Neuronal stem cell (in vitro differentiated cells): ENCODE data around the gene OCA2.

Experiments
- DNase-seq: peaks from one replicate; pipeline ENCODE4 v3.0.0-alpha.2; 2013; ENCODE audit warnings: low spot score
- H2AFZ ChIP-seq: one replicate; pipeline ENCODE4 v1.6.1; 2013; ENCODE audit warnings: mild to moderate bottlenecking, low read length, inconsistent platforms
- H2AK5ac ChIP-seq: 2 replicates; pipeline ENCODE4 v1.6.1; 2013; ENCODE audit warnings: low read depth, mild to moderate bottlenecking, inconsistent platforms, low read length, moderate library complexity, mixed read lengths
- H2BK120ac ChIP-seq: 2 replicates; pipeline ENCODE4 v1.6.1; 2013; ENCODE audit warnings: low read depth, mild to moderate bottlenecking, inconsistent platforms, low read length, moderate library complexity, mixed read lengths
- H2BK12ac ChIP-seq: one replicate; pipeline ENCODE4 v1.6.1; 2013; ENCODE audit warnings: low read length, inconsistent platforms
- H2BK15ac ChIP-seq: 2 replicates; pipeline ENCODE4 v1.6.1; 2013; ENCODE audit warnings: mild to moderate bottlenecking, low read length, inconsistent platforms, mixed read lengths
- H2BK5ac ChIP-seq: one replicate; pipeline ENCODE4 v1.6.1; 2013; ENCODE audit warnings: inconsistent platforms, mild to moderate bottlenecking, low read length, moderate library complexity
- H3K14ac ChIP-seq: one replicate; pipeline ENCODE4 v1.6.1; 2013; ENCODE audit warnings: low read length, inconsistent platforms
- H3K18ac ChIP-seq: 2 replicates; pipeline ENCODE4 v1.6.1; 2013; ENCODE audit warnings: low read length, inconsistent platforms
- H3K23ac ChIP-seq: 2 replicates; pipeline ENCODE4 v1.6.1; 2013; ENCODE audit warnings: low read depth, mild to moderate bottlenecking, mixed read lengths, low read length, inconsistent platforms; ENCODE audit not compliant: poor library complexity
- H3K27ac ChIP-seq: replicated peaks from 3 replicates; pipeline ENCODE4 v1.5.1; 2013; ENCODE audit warnings: low read length, inconsistent platforms
- H3K27me3 ChIP-seq, 3 experiments: 2 replicates each; pipeline ENCODE4 v1.6.1; 2013; ENCODE audit warnings: low read length in 3 of 3, mild to moderate bottlenecking in 2 of 3, inconsistent platforms in 1 of 3, low read depth in 1 of 3, mixed read lengths in 1 of 3, moderate library complexity in 1 of 3; ENCODE audit not compliant: control insufficient read depth in 3 of 3, insufficient read depth in 3 of 3
- H3K36me3 ChIP-seq, 2 donors: replicated peaks in 1 of 2; 2 replicates each; pipeline ENCODE4 v1.6.1; 2013; ENCODE audit warnings: low read length in 2 of 2; ENCODE audit not compliant: control insufficient read depth in 2 of 2, insufficient read depth in 2 of 2
- H3K4ac ChIP-seq: 2 replicates; pipeline ENCODE4 v1.6.1; 2013; ENCODE audit warnings: inconsistent platforms, mild to moderate bottlenecking, low read length, moderate library complexity
- H3K4me1 ChIP-seq, 2 donors: 1 replicate in 1 of 2; 2 replicates in 1 of 2; pipeline ENCODE4 v1.6.1; 2013; ENCODE audit warnings: low read length in 2 of 2, low read depth in 1 of 2; ENCODE audit not compliant: control insufficient read depth in 2 of 2, insufficient read depth in 1 of 2
- H3K4me2 ChIP-seq: one replicate; pipeline ENCODE4 v1.6.1; 2013; ENCODE audit warnings: mild to moderate bottlenecking, low read length, inconsistent platforms; ENCODE audit not compliant: insufficient read depth, poor library complexity, severe bottlenecking
- H3K4me3 ChIP-seq, 2 donors: 2 replicates each; pipeline ENCODE4 v1.5.1; 2013; ENCODE audit warnings: low read length in 2 of 2, mild to moderate bottlenecking in 2 of 2, inconsistent platforms in 1 of 2, moderate library complexity in 1 of 2
- H3K79me1 ChIP-seq: one replicate; pipeline ENCODE4 v1.6.1; 2013; ENCODE audit warnings: low read depth, mild to moderate bottlenecking, inconsistent platforms, low read length, moderate library complexity
- H3K9ac ChIP-seq: one replicate; pipeline ENCODE4 v1.6.1; 2013; ENCODE audit warnings: mild to moderate bottlenecking, low read depth, low read length, inconsistent platforms; ENCODE audit not compliant: poor library complexity
- H3K9me3 ChIP-seq, 2 donors: replicated peaks in 1 of 2; 2 replicates each; pipeline versions ENCODE3 to v1.6.1; 2013; ENCODE audit warnings: low read length in 2 of 2, mild to moderate bottlenecking in 2 of 2, inconsistent platforms in 1 of 2, low read depth in 1 of 2, mixed read lengths in 1 of 2, moderate library complexity in 1 of 2; ENCODE audit not compliant: control insufficient read depth in 2 of 2, insufficient read depth in 1 of 2
- H4K8ac ChIP-seq: one replicate; pipeline ENCODE4 v1.6.1; 2013; ENCODE audit warnings: low read depth, mild to moderate bottlenecking, inconsistent platforms, low read length, moderate library complexity
- H4K91ac ChIP-seq: one replicate; pipeline ENCODE4 v1.6.1; 2013; ENCODE audit warnings: low read length, low read depth, mild to moderate bottlenecking, inconsistent platforms; ENCODE audit not compliant: poor library complexity
- WGBS, 2 donors: extraction: QIAGEN DNeasy Blood & Tissue Kit; methylation state at CpG; one replicate each; pipeline ENCODE4 v1.1.7; 2013; ENCODE audit warnings: missing lambda C conversion rate in 2 of 2, mixed read lengths in 1 of 2; ENCODE audit not compliant: insufficient read length in 2 of 2, insufficient replicate concordance in 1 of 2; ENCODE audit errors: extremely low coverage in 2 of 2; 5-methylcytosine and 5-hydroxymethylcytosine counted together

The OCA2 gene

DNA sequence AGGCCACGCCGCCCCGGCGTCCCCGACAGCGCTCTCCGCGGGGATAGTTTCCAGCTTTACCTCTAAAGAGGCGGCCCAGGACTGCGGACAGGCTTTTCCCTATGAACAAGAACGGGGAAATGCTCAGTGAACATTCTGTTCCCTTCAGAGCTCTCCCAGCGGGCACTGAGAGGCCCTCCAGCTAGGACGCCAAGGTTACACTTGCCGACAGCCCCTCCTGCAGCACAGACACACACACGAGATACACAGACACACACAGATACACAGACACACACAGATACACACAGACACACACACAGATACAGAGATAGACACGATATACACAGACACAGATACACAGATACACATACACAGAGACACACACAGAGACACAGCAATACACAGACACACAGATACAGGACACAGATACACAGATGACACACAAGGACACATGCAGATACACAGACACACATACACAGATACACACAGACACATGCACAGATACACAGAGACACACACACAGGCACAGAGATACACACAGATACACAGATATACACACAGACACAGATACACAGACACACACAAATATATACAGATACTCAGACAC is 533 bp upstream of the OCA2 start:
- no peak overlapping the region for H2BK15ac ChIP-seq
- H4K8ac ChIP-seq, result no peak overlapping the region
- H3K23ac ChIP-seq, result no peak overlapping the region
- no peak for DNase-seq
- no peak overlapping the region for H3K18ac ChIP-seq
- WGBS, 2 donors, result no CpG with 5 or more reads among the region's 16 CpGs
- H2BK5ac ChIP-seq, result no peak overlapping the region
- no peak overlapping the region for H2BK120ac ChIP-seq
- no peak overlapping the region for H2BK12ac ChIP-seq
- H3K79me1 ChIP-seq, result no peaks in the 10 kb centered on the region
- no peak overlapping the region for H3K9ac ChIP-seq
- H3K4ac ChIP-seq, result no peak overlapping the region
- H3K14ac ChIP-seq, result no peak overlapping the region
- peaks cover 18% of the 10 kb centered on the region in 2 donors for H3K4me1 ChIP-seq
- H3K36me3 ChIP-seq, result no peaks in the 10 kb centered on the region
- H3K4me3 ChIP-seq, result peak overlapping the region in 1 of 2 donors; percentile 31
- H3K9me3 ChIP-seq, result no peaks in the 10 kb centered on the region
- peaks cover 13 to 87% (median 57%) of the 10 kb centered on the region in 3 experiments for H3K27me3 ChIP-seq
- no peak overlapping the region for H4K91ac ChIP-seq
- H3K4me2 ChIP-seq, result peak overlapping the region; percentile 67
- no peak overlapping the region for H3K27ac ChIP-seq
- H2AK5ac ChIP-seq, result no peak overlapping the region
- no peak overlapping the region for H2AFZ ChIP-seq

DNA sequence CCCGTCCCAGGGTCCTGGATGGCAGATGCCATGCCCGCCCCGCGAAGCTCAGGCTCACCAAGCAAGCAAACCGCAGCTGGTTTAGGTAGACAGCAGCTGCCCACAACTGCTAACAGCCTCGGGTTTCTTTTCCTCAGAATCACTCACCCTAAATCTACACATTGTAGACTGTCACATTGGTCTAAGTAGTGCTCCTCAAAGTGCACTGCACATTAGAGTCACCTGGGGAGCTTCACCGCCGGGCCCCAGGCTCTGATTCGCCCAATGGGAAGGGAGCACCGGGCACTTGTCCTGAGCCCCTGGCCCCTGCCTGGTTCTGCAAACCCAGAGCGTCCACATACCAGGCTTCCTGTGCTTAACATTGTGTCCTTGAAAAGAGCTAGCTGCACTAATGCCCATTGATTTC is 752 bp downstream of the OCA2 start:
- WGBS, 2 donors, result no CpG with 5 or more reads among the region's 11 CpGs
- peaks cover 20 to 95% (median 70%) of the 10 kb centered on the region in 3 experiments for H3K27me3 ChIP-seq

DNA sequence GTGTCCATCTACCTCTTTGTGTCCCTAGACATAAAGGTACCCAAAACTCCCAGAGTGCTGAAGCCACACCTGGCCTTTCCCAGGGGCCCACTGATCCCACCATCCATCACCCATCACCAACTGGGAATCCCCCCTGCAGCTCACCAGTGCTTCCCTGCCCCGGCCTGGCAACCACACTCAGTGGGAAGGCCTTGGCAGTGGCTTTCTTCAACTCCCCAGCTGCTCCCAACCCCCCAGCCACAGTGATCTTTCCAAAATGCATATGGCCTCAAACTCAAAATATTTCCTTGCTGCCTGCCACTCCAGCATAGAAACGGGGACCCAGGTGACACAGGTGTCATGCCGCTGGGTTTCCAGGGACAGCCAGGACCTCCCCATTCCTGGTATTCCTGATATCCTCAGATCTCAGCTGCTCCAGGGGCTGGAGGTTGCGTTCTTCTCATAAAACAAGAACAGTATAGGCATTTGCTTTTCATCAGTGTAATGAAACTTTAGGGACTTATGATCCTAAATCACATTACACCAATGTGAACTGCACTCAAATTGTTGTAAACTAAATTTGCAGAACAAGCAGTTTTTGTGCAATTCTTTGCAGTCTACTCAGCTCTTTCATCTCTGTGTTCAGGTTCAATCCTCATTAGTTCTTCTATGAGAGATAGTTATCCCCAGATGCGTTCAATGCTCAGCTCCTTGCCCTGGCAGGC is 1.3 kb downstream of the OCA2 start:
- Histone ChIP-seq H3K23ac (peak overlapping the region; percentile 86), H3K27me3 (peaks cover 20 to 95% (median 72%) of the 10 kb centered on the region in 3 experiments), H2BK15ac (no peak overlapping the region), H4K91ac (no peak overlapping the region), H3K36me3 (no peaks in the 10 kb centered on the region), H3K4me2 (no peak overlapping the region), H3K9ac (no peak overlapping the region), H3K79me1 (no peaks in the 10 kb centered on the region), H3K4ac (no peak overlapping the region), H4K8ac (no peak overlapping the region), H2BK5ac (no peak overlapping the region), H3K9me3 (peaks cover 0 to 2% of the 10 kb centered on the region in 2 donors), H2AK5ac (no peak overlapping the region), H2AFZ (no peak overlapping the region), H3K14ac (no peak overlapping the region), H2BK120ac (no peak overlapping the region), H3K4me3 (peak overlapping the region in 1 of 2 donors; percentile 21), H3K18ac (no peak overlapping the region), H3K4me1 (peaks cover 18 to 21% of the 10 kb centered on the region in 2 donors), H2BK12ac (no peak overlapping the region), H3K27ac (no peak overlapping the region)
- no peak for DNase-seq
- no CpG with 5 or more reads among the region's 5 CpGs for WGBS, 2 donors

More for the DNA sequence above, 752 bp downstream of the OCA2 start:
- Histone ChIP-seq H3K79me1 (no peaks in the 10 kb centered on the region), H4K91ac (no peak overlapping the region), H3K9me3 (peaks cover 0 to 2% of the 10 kb centered on the region in 2 donors), H3K27ac (no peak overlapping the region), H4K8ac (no peak overlapping the region), H3K18ac (peak overlapping the region; percentile 39), H2BK5ac (no peak overlapping the region), H3K4me3 (no peak overlapping the region), H3K23ac (no peak overlapping the region), H3K4me2 (no peak overlapping the region), H3K14ac (no peak overlapping the region), H2BK12ac (no peak overlapping the region), H2AK5ac (no peak overlapping the region), H3K36me3 (no peaks in the 10 kb centered on the region), H2AFZ (no peak overlapping the region), H3K4ac (no peak overlapping the region), H3K4me1 (peaks cover 18 to 21% of the 10 kb centered on the region in 2 donors), H2BK15ac (no peak overlapping the region), H3K9ac (no peak overlapping the region), H2BK120ac (no peak overlapping the region)
- DNase-seq, result no peak

DNA sequence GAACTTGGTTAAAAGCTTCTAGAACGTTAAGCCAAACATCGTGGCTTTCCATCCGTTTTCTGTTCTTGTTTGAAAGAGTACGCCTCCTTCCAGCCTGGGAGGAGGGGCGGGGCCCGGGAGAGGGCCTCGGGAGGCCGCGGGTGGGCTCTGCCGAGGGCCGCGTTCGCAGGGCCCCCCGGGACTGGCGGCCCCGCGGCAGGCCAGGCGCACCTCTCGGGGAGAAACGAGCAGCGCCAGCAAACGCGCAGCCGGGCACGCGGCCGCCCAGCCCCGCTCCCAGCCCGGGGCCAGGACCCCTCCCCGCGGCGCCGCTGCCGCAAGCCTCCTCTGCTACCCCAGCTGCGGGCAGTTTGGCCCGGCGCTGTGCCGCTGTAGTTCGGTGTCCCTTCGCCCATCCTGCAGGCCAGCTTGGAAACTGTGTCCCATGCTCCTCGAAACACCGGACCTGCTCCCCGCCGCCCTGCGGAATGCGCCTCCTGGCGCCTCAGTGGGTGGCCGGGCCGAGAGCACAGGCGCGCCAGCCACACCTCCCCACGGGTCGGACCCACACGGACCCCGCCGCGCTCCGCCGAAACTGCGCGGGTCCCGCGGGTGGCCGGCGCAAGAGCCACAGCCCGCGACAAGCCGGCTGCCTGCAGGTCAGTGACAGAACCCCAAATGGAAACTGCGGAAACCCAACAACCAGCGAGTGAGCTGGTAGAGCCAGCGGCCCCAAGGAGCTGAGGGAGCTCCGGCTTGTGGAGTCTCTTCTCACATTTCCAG is 2.3 kb downstream of the OCA2 start:
- WGBS, 2 donors, result no CpG with 5 or more reads among the region's 72 CpGs
- Histone ChIP-seq H3K9ac (peak overlapping the region; percentile 80), H2AK5ac (peak overlapping the region; percentile 57), H3K4me1 (peaks cover 18 to 21% of the 10 kb centered on the region in 2 donors), H4K91ac (no peak overlapping the region), H3K23ac (peak overlapping the region; percentile 86), H2AFZ (peak overlapping the region; percentile 86), H3K14ac (no peak overlapping the region), H3K9me3 (peaks cover 0 to 2% of the 10 kb centered on the region in 2 donors), H3K27ac (no peak overlapping the region), H2BK5ac (no peak overlapping the region), H3K4ac (no peak overlapping the region), H3K79me1 (no peaks in the 10 kb centered on the region), H2BK120ac (no peak overlapping the region), H2BK12ac (peak overlapping the region; percentile 27), H3K18ac (peak overlapping the region; percentile 91), H3K4me3 (peak overlapping the region; percentile 32 to 71), H4K8ac (no peak overlapping the region), H3K36me3 (no peaks in the 10 kb centered on the region), H3K4me2 (peak overlapping the region; percentile 89), H3K27me3 (peaks cover 20 to 92% (median 74%) of the 10 kb centered on the region in 3 experiments), H2BK15ac (peak overlapping the region; percentile 65)
- no peak for DNase-seq
